NCI-H1417 treated with DMSO at 0.1 percent for 48 hours (cell line): ENCODE results near the gene SMPD3.

ENCODE experiments used
- DNase-seq: peaks from one replicate; lab custom pipeline; 2025; lab: John Stamatoyannopoulos, UW

Gene SMPD3

DNA sequence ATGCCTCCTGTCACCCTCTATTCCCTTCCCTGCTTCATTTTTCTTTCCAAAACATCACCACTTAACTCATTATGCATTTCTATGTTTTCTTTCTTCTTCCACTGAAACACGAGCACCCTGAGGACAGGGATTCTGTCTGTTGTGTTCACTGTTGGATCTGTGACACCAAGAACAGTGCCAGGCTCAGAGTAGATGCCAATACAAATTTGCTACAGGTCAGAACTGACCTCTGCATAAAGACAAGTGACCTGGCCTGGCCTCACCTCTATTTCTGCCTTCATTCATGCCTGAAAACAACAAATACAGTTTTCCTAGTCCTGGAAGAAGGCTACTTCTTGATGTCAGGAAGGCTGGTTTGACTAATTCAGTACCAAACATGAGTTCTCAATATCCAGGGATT is 45.1 kb downstream of the SMPD3 start:
- no peak for DNase-seq

GRCh38 chr16:68402748-68403040 is 45.6 kb downstream of the SMPD3 start:
- DNase-seq = no peak

DNA sequence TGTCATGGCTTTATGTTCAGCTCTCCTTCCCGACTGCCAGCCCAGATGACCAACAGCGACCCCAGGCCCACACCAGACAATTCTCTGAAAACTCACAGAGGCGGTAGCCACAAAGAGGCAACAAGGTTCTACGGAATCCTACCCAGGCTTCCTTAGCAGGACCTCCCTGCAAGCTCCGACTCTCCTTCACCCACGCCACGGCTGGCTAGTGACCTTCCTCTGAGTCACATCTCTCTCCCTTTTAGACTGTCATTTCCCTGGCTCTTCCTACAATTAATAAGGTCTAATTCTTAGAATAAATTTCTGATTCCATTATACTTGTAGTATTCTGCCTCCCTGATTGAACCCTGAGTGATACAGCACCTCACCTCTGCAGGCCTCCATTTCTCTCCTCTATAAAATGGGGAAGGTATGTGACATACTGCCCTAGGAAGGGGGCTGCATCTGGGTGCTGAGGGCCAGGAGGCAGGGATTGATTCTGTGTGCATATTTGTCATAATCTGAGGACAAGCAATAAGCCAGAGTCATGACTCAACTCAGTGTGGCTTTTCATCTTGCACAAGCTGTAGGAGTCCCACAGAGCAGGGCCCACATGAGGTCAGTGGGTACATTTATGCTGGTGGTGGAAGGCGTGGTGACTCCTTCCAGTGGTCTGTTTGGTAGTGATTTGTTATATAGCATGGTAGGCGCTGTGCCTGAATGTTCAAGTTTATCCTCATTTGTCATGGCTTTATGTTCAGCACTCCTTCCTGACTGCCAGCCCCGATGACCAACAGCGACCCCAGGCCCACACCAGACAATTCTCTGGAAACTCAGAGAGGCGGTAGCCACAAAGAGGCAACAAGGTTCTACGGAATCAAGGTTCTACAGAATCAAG is 46.2 kb downstream of the SMPD3 start:
- no peak for DNase-seq

DNA sequence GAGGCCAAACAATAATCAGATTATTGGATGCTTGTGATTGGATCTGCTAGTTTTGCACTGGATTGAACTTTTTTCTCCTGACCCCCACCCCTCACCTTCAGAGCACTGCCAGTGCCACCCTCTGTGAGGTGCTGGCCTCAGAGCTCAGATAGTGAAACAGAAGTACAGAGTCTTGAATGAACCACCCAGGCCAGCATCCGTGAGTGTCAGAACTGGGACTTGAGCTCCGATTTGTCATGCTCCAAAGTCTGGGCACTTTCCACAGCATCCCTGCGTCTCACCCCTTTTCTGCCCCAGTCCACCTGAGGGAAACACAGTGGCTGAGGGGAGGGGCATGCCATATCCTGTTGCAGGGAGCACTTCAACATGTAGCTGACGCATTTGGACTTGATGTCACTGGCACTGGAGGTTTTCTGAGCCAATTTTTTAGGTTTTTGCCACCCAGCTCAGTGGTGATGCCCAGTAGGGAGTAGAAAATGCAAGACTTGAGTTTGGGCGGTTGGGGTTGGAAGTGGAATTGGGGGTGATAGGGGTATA is 47.3 kb downstream of the SMPD3 start:
- DNase-seq = no peak

DNA sequence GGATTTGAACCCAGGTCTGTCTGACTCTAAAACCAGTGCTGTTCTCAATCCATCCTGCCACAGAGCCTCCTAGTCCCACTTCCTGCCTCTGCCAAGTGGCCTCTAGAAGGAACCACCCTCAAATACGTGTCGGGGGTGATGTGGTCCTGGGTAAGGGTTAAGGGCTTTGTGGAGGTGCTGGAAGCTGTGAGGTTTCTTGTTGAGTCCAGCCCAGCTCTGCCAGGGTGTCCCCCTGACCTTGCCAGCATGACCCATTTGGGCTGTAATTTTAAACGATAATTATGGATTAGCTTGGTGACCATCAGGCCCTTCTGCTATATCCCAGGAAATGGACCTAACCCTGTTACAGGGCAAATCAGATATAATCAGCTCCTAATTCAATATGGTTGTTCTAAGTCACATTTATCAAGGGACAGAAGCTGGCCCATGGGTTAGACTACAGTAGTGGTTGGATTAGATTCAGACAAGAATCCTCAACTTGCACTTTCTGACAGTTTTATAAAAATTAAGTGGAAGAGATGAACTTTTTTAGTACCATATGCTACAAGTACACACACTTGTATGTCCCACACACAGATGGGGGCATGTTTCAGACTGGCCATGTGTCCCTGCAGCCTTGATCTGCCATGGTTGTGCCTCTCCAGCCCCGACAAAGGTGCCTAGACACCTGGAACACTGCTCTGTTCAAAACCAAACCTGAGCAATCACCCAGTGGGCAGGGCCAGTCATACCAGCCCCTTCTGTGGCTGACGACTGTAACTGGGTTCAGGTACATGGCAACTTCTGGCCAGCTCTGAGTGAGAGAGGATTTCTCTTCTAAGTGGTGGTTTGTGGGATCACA is 48.0 kb downstream of the SMPD3 start:
- no peak for DNase-seq

DNA sequence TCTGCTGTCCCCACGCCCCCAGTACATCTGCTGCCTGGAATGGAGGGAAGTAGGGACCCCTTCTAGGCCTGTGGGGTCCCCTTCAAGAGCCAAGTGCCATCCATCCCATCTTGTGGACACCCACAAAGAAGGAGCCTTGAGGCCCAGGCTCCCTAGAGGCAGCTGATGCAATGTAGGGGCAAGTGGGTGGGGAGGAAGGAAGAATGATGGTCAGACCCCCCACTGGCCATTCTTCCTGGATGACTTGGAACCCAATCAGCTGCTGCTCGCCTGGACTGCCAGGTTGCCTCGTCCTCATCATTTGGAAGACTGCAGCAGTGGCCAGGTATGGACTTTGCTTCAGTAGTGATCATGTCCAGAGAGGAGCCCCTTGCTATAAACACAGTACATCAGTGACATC is 48.9 kb downstream of the SMPD3 start:
- no peak for DNase-seq

- no peak for DNase-seq
These were observed 50.6 kb downstream of the SMPD3 start for GRCh38 chr16:68397710-68398201.

DNA sequence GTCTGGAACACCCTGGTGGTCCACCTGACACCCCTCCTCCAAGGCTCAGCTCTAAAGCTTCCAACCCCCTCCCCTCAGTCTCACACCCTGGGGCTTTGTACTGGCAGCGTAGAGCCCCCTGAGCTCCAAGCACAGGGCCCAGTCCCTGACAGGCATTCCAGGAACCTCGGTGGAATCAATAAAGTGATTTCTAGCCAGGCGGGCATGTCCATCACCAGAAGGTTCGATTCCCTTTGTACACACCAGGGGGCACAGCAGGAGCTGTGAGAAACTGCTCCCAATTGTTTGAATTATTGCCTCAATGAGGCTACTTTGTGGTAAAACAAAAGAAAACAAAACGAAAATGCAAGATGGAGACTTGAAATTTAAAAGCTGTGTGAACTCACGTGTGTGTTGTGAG is 51.8 kb downstream of the SMPD3 start:
- no peak for DNase-seq

DNA sequence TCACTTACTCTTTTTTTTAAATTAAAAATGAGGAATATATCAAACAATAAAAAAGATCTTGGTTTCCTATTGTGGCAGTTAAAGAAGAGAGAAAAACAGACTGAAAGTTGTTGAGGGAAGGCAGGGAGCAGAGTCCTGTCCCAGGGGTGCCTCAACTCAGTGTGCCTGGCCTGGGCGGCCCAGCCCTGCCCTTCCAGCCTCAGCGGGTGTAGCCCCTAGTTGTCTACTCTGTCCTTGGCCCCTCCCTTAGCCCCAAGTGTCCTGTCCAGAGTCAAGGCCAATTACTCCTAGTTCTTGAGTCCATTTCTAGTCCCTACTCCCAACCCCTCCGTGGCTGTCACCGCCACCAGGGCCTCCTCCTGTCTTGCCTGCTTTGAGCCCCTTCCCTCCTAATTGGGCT is 52.5 kb downstream of the SMPD3 start:
- DNase-seq = no peak

DNA sequence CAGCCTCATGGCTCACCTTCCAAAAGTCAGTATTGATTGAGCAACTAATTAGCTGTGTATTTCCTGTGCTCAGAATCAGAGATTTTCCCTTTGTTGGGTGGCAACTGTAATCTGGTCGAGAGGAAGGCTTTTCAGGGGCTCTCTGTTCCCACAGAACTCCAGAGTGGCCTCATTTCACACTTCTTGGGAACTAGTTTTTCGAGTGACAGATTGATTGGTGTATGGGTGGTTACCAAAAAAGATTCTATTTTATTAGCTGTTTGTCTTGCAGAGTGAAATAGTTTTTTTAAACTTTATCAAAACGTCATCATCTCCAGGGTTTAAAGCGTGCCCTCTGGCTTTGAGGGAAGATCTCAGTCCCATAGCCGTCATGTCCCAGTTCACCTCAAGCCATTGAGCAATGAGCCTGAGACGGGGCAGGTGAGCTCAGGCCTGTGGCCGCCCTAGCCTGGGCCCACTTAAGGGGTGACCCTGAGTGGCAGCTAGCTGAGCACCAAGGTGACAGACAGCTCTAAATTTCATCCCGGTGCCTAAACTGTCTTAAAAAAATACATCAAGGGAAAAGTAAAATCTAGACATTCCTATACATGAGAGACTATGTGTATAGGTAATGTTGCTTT is 53.0 kb downstream of the SMPD3 start:
- DNase-seq = no peak

DNA sequence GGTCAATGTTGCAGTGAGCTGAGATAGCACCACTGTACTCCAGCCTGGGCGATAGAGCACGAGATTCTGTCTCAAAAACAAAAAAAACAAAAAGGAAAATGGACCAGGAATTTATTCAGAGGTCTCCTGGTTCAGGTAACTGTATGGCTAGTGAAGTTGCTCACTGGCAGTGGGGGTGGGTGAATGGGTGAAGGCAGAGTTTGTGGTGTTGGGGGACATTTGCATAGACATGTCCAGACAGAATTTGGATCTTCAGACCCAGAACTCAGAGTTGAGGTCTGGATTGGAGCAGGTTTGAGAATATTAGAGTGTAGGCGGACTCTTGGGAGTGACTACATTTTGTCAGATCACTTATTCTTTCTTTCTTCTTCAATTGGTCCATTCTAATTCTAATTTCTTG is 55.0 kb downstream of the SMPD3 start:
- DNase-seq = no peak

- DNase-seq = no peak
These were observed 58.4 kb downstream of the SMPD3 start for GRCh38 chr16:68389750-68390371.

GRCh38 chr16:68389006-68389405 is 59.3 kb downstream of the SMPD3 start:
- no peak for DNase-seq

- DNase-seq = no peak
These were observed 60.2 kb downstream of the SMPD3 start for GRCh38 chr16:68388124-68388523.

DNA sequence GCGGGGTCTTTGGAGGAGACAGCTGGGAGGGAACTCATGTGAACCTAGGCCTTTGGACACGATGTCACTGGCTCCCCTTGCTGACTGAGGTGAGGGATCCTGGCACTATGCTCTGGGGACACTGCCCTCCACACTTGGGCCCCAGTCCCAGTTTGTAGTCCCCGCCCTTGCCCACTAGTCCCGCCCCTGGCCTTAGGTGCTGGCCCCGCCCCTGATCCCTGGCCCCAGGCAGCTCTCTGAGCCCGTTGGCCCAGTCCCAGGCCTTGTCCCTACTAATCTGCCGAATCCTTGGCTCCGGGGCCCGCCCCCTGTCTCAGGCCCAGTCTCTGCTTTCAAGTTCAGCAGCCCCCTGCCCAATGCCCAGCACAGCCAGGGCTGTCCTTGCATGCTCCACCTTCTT is 61.0 kb downstream of the SMPD3 start:
- no peak for DNase-seq

- no peak for DNase-seq
These were observed 61.7 kb downstream of the SMPD3 start for GRCh38 chr16:68386628-68387027.

GRCh38 chr16:68385371-68385770 is 62.9 kb downstream of the SMPD3 start:
- no peak for DNase-seq

GRCh38 chr16:68384288-68385161 is 63.8 kb downstream of the SMPD3 start:
- DNase-seq = no peak

DNA sequence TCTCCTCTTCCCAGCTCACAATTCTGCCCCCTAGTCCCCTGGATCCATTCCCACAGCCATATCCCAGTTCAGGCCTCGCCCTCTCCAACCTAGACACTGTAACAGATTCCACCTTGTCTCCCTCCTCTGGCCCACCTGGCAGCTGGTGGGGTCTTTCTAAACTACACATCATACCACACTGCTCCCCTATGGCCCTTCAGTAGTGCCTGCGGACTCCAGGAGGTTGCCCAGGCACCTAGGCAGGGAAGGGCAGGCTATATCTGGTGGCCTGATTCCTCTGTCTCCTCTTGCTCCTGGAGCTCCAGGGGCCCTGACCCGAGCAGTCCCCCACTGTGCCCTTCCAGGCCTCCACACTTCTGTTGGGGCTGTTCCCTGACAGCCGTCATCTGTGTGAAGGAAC is 64.5 kb downstream of the SMPD3 start:
- no peak for DNase-seq

DNA sequence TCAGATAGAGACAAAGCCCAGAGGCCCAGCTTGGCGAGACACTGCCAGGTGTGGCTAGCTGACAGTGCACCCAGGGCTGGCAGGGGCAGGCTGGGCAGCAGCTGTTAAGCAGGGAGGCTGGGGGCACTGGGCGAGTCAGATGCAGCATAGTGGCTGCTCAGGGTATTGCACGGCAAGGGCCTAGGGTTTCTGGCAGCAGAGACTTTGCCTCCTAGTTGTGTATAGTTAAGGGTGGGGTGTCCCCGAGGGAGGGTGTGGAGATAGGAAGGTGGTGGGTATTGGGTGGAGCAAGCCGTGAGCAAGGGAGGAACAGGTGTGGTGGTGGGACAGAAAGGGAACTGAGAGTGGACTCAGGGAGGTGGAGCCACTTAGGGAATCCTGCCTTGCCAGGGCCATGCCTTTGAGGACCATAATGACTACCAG is 66.0 kb downstream of the SMPD3 start:
- no peak for DNase-seq

GRCh38 chr16:68381363-68381724 is 67.0 kb downstream of the SMPD3 start:
- DNase-seq = no peak
